ENCODE data around the gene SECTM1. TPM values are rescaled to one million over a fixed set of nuclear protein-coding genes. Genes with fewer than 3 reads are reported as not detected.

SECTM1 gene
- total RNA-seq, 6 experiments from 2014 or later: 3.9 to 7.4 (median 5.8) TPM

GRCh38 chr17:82354804-82355308 is 21.3 kb upstream of the SECTM1 start:
- DNase-seq: peak in 1 of 3 donors; percentile 45
- Histone ChIP-seq H3K27me3 (no peaks in the 10 kb centered on the region), H3K36me3 (no peaks in the 10 kb centered on the region), H3K9me3 (no peaks in the 10 kb centered on the region), H3K4me3 (no peak overlapping the region), H3K4me1 (no peaks in the 10 kb centered on the region), H3K27ac (no peak overlapping the region)
- no peak for TF ChIP-seq POLR2A (IDR thresholded peaks at IDR 0.05)
- TF ChIP-seq CTCF (IDR thresholded peaks at IDR 0.05): no peak
- no peak for ATAC-seq
- 67% methylated on average over 3 of the region's 7 CpGs for WGBS (ENCODE audit: insufficient coverage, low coverage, low lambda C conversion rate, missing lambda C conversion rate)
- intact Hi-C loops (cut with DNase I): loop anchor here (10.0 kb wide), 3 partner anchors 60 to 200 kb away; partner anchors contain the start of genes HEXD (in 1 of the 2) and OGFOD3 (in 1 of the 2)

GRCh38 chr17:82353484-82353883 is 19.9 kb upstream of the SECTM1 start:
- no peak overlapping the region for H3K27ac ChIP-seq
- no peaks in the 10 kb centered on the region for H3K27me3 ChIP-seq
- ATAC-seq (no peak), DNase-seq (peak in 1 of 3 donors; percentile 38)
- intact Hi-C loops (cut with DNase I): loop anchor here (10.0 kb wide), 3 partner anchors 61 to 201 kb away; partner anchors contain the start of genes HEXD (in 1 of the 2) and OGFOD3 (in 1 of the 2)
- TF ChIP-seq CTCF (IDR thresholded peaks at IDR 0.05): no peak
- no peak for TF ChIP-seq POLR2A (IDR thresholded peaks at IDR 0.05)
- H3K36me3 ChIP-seq: no peaks in the 10 kb centered on the region
- H3K4me1 ChIP-seq: no peaks in the 10 kb centered on the region
- no peak overlapping the region for H3K4me3 ChIP-seq
- no CpG with 5 or more reads among the region's 8 CpGs for WGBS (ENCODE audit: insufficient coverage, low coverage, low lambda C conversion rate, missing lambda C conversion rate)
- no peaks in the 10 kb centered on the region for H3K9me3 ChIP-seq

GRCh38 chr17:82351713-82352488 is 18.3 kb upstream of the SECTM1 start:
- 52% methylated on average over 6 of the region's 26 CpGs for WGBS (ENCODE audit: insufficient coverage, low coverage, low lambda C conversion rate, missing lambda C conversion rate)
- intact Hi-C loops (cut with DNase I): loop anchor here (10.0 kb wide), 3 partner anchors 63 to 203 kb away; partner anchors contain the start of genes HEXD (in 1 of the 2) and OGFOD3 (in 1 of the 2)
- no peak overlapping the region for H3K27ac ChIP-seq
- ATAC-seq (peak; percentile 83 to 95 (median 90)), DNase-seq (peak; percentile 78 to 82 (median 81))
- no peaks in the 10 kb centered on the region for H3K9me3 ChIP-seq
- no peaks in the 10 kb centered on the region for H3K27me3 ChIP-seq
- TF ChIP-seq POLR2A (IDR thresholded peaks at IDR 0.05) (no peak), CTCF (IDR thresholded peaks at IDR 0.05) (peak; percentile 94 to 98 (median 97))
- peaks cover 0 to under 1% (median 0%) of the 10 kb centered on the region in 4 donors for H3K4me1 ChIP-seq
- no peaks in the 10 kb centered on the region for H3K36me3 ChIP-seq
- H3K4me3 ChIP-seq: no peak overlapping the region

DNA sequence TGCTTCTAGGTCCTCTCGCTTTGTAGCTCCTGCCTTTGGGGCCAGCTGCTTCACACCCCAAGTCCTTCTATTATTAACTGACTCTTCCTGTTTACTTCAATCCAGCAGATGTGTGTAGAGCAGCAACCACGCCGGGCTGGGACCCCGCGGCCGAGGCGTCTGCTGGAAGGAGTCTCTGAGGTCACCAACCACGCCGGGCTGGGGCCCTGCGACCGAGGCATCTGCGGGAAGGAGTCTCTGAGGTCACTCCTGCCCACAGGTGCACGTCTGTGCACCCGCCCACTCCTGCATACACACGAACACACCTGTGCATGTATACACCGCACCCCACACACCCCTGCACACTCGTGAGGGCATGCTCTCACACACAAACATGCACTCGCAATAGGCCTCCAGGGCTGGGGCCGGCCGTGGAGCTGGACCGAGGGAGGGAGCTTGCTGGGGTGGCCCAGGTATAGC is 17.7 kb upstream of the SECTM1 start:
- Histone ChIP-seq H3K4me1 (peaks cover 0 to 5% (median 0%) of the 10 kb centered on the region in 4 donors), H3K4me3 (no peak overlapping the region), H3K9me3 (no peaks in the 10 kb centered on the region), H3K27ac (no peak overlapping the region), H3K27me3 (no peaks in the 10 kb centered on the region), H3K36me3 (no peaks in the 10 kb centered on the region)
- TF ChIP-seq CTCF (IDR thresholded peaks at IDR 0.05) (no peak), POLR2A (IDR thresholded peaks at IDR 0.05) (no peak)
- intact Hi-C loops (cut with DNase I): loop anchor here (10.0 kb wide), 3 partner anchors 64 to 204 kb away; partner anchors contain the start of genes HEXD (in 1 of the 2) and OGFOD3 (in 1 of the 2)
- 54% methylated on average over 7 of the region's 21 CpGs for WGBS (ENCODE audit: insufficient coverage, low coverage, low lambda C conversion rate, missing lambda C conversion rate)
- DNase-seq: no peak
- peak in 2 of 4 donors; percentile 2 to 23 for ATAC-seq

Data from right lobe of liver (tissue), 6 donors.